ENCODE measurements around the gene CCN5. TPM values are rescaled to one million over a fixed set of nuclear protein-coding genes. Genes with fewer than 3 reads are reported as not detected.
A peak's percentile ranks its signal among the peaks of the same experiment; 100 is the strongest.
"Not testable (repeated sequence)": the region's sequence is repeated elsewhere in the genome, so short reads cannot be mapped to it uniquely, and the experiment has no call there.

Gene CCN5
- total RNA-seq, 2 donors from 2014 or later: not detected

GRCh38 chr20:44756011-44756688, 41.0 kb downstream of the CCN5 start:
- DNase-seq (ENCODE audit: low spot score) (no peak), ATAC-seq (no peak)
- Mint-ChIP-seq H3K36me3 (no peaks in the 10 kb centered on the region), H3K27ac (no peak overlapping the region), H3K4me1 (ENCODE audit: low read depth in 2 of 2) (no peaks in the 10 kb centered on the region), H3K4me3 (no peak overlapping the region), H3K9me3 (no peaks in the 10 kb centered on the region), H3K27me3 (peaks cover 0 to 8% of the 10 kb centered on the region in 2 donors)

DNA sequence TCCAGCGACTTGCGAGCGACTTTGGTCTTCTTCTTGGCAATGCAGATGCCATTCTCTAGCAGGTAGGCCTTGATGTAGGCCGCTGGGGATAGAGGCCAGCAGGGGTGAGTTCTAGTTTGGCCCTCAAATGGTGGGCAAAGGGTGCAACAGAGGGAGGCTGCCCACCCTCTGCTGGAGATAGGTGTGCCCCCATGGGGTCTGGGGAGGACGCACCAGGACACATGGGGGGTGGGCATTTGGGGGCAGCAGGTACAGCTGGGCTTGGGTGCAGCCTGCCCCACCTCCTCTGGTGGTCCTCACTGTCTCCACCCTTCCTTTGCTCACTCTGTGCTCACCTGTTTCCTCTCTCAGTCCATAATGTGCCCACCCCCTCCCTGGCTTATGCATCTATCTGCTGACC, 41.8 kb downstream of the CCN5 start:
- Mint-ChIP-seq H3K9me3 (no peaks in the 10 kb centered on the region), H3K27me3 (peaks cover 0 to 4% of the 10 kb centered on the region in 2 donors), H3K27ac (no peak overlapping the region), H3K4me3 (no peak overlapping the region), H3K4me1 (ENCODE audit: low read depth in 2 of 2) (no peaks in the 10 kb centered on the region), H3K36me3 (no peaks in the 10 kb centered on the region)
- DNase-seq (ENCODE audit: low spot score) (peak; percentile 15), ATAC-seq (no peak)

DNA sequence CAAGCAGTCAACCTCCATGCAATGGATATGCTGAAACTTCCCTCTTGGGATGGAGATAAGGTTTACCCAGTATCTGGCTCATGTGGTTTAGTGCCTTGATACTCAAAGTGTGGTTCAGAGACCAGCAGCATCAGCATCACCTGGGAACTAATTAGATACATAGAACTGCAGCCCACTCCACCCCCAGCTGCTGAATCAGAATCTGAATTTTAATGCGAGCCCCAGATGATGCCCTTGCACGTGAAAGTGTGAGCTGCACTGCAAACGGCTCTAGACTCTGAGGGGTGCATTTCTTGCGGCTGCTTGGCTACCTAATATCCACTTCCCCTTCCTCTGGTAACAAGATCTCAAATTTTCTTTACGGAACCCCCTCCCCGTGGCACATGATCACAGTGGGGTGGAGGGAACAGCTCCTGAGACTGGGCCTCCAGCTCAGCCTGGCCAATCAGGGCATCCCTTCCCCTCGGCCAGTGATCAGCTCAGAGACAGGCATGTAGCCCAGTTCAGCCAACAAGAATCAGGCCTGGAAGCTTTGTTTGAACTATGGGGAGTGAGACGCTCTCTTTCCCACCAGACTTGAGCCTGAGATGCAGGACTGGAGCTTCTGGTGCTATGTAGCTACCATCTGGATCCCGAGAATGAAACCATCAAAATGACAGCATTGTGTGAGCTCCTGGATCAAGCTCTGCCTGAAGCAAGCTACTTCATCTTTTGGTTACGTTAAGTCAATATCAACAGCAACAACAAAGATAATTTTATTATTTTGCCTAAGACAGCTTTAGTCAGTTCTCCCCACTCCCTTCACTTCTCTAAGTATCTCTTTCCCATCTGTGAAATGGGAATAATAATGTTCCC, 43.3 kb downstream of the CCN5 start:
- Mint-ChIP-seq H3K27ac (no peak overlapping the region), H3K4me3 (no peak overlapping the region), H3K4me1 (ENCODE audit: low read depth in 2 of 2) (no peaks in the 10 kb centered on the region), H3K27me3 (peaks cover 0 to 4% of the 10 kb centered on the region in 2 donors), H3K9me3 (no peaks in the 10 kb centered on the region), H3K36me3 (no peaks in the 10 kb centered on the region)
- ATAC-seq (no peak), DNase-seq (ENCODE audit: low spot score) (peak; percentile 2)

DNA sequence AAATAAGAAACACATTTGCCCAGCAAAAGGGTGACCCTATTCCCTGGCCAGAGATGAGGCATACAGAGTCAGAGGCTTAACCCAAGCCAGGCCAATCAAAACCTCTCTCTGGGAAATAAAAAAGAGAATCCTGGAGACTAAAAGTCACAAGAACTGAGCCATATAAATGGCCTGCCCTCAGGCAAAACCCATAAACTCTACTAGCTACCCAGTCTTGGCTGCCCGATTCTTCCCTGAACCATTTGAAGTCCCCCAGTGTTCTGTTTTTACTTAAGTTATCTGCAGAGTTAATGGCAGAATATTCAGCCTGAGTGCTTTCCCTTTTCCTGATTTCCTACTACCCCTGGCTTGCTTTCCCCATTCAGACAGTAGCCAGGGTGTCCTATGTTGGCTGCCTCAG, 44.4 kb downstream of the CCN5 start:
- Mint-ChIP-seq H3K4me1 (ENCODE audit: low read depth in 2 of 2) (no peaks in the 10 kb centered on the region), H3K36me3 (no peaks in the 10 kb centered on the region), H3K4me3 (no peak overlapping the region), H3K9me3 (no peaks in the 10 kb centered on the region), H3K27ac (no peak overlapping the region), H3K27me3 (peaks cover 4 to 8% of the 10 kb centered on the region in 2 donors)
- DNase-seq (ENCODE audit: low spot score) (no peak), ATAC-seq (no peak)

DNA sequence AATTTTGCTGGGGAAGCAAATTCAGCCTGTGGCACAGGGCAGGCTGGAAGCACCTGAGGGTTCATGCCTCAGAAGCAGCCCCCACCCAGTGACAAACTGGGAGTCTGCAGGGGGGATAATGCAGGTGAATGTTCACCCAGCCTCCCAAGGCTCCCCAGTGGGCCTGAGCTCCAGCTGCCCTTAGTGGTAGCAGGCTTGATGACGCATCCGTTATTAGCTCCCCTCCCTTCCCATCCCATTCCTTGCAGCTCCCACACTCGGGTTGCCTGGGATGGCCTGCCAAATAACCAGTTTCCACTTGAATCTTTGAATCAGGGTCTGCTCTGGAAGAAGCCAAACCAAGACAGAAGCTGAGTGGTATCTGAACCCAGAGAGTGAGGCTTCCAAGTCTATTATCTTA, 46.3 kb downstream of the CCN5 start:
- no peak for ATAC-seq
- Mint-ChIP-seq H3K27me3 (peaks cover 13 to 21% of the 10 kb centered on the region in 2 donors), H3K27ac (no peak overlapping the region), H3K4me1 (ENCODE audit: low read depth in 2 of 2) (no peaks in the 10 kb centered on the region), H3K36me3 (no peaks in the 10 kb centered on the region), H3K4me3 (no peak overlapping the region), H3K9me3 (no peaks in the 10 kb centered on the region)
- DNase-seq (ENCODE audit: low spot score): no peak

DNA sequence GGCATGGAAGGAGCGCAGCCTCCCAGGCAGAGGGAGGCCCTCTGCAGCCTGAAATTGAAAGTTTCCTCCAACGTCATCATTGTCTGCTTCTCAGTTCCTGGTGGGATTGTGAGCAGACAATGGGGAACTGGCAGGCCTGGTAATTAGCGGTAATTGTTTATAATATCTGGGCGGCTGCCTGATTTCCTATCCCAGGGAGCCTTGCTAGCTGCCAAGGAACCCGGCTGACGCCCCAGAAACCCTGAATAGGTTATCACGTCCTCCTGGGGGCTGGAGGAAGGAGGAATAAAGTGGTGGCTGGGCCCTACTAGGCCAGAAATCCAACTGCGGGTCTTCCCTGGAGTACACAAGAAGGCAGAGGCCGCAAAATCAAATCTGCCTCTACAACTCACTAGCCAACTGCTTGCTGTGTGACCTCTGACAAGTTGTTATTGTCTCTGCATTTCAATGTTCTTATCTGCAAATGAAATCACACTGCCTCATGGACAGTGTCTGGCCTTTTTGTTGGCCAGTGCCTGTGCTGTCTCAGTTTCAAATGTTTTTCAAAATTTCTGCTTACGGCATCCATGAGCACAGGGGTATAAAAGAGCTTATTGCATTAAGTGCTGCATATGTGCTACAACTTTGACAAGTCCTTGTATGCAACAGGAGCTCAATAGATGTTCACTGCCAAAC, 47.4 kb downstream of the CCN5 start:
- DNase-seq (ENCODE audit: low spot score) (peak; percentile 8), ATAC-seq (no peak)
- Mint-ChIP-seq H3K27ac (no peak overlapping the region), H3K4me3 (no peak overlapping the region), H3K4me1 (ENCODE audit: low read depth in 2 of 2) (no peaks in the 10 kb centered on the region), H3K9me3 (no peaks in the 10 kb centered on the region), H3K27me3 (peaks cover 14 to 21% of the 10 kb centered on the region in 2 donors), H3K36me3 (no peaks in the 10 kb centered on the region)

DNA sequence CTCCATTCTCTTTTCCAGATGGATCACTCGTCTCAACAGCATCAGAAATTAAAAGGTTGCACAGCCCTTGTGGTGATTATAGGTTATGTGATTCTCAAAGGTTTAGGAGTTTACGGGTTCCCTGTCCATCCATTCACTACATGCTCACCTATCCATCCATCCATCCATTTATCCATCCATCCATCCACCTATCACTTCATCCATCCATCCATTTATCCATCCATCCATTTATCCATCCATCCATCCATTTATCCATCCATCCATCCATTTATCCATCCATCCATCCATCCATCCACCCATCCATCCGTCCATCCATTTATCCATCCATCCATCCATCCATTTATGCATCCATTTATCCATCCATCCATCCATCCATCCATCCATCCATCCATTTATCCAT, 48.6 kb downstream of the CCN5 start:
- H3K27me3 Mint-ChIP-seq: peaks cover 17 to 25% of the 10 kb centered on the region in 2 donors
- not testable (repeated sequence) for H3K4me3 Mint-ChIP-seq; H3K4me1 Mint-ChIP-seq (ENCODE audit: low read depth in 2 of 2); ATAC-seq; H3K9me3 Mint-ChIP-seq; DNase-seq (ENCODE audit: low spot score); H3K27ac Mint-ChIP-seq; H3K36me3 Mint-ChIP-seq

- ATAC-seq: no peak
- H3K27ac Mint-ChIP-seq: no peak overlapping the region
- H3K27me3 Mint-ChIP-seq: peaks cover 23 to 37% of the 10 kb centered on the region in 2 donors
- peak; percentile 31 for DNase-seq (ENCODE audit: low spot score)
- no peak overlapping the region for H3K4me3 Mint-ChIP-seq
- no peaks in the 10 kb centered on the region for H3K9me3 Mint-ChIP-seq
- H3K36me3 Mint-ChIP-seq: no peaks in the 10 kb centered on the region
- no peaks in the 10 kb centered on the region for H3K4me1 Mint-ChIP-seq (ENCODE audit: low read depth in 2 of 2)
Measured at GRCh38 chr20:44765091-44765490, 49.9 kb downstream of the CCN5 start.

DNA sequence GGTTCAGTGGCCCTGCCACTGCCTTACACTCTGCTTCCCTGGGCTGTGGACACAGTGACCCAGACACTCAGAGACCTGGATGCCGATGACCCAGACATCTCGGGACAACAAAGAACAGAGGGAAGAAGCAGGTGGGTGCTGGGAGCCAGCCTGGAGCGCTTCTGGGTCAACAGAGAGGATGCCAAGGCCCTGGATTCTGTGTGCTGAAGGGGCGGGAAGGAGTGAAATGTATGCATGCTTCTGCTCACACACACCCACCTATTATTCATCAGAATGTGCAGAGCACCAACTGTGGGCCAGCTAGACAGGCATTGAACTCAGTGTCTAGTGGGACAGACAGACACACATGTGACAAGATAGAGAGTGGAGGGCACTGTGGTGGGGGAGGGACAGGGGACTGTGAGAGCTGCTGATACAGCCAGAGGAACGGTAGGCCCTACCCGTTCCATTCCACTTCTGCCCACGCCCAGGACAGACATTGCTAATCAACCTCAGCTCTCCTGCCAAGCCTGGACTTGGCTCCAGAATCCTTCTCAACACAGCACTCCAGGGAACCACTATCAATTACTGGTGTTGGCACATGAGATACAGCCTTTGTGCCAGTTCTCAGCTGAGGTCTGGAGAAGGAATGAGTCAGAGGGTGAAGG, 50.7 kb downstream of the CCN5 start:
- H3K4me3 Mint-ChIP-seq: no peak overlapping the region
- no peak for DNase-seq (ENCODE audit: low spot score)
- H3K9me3 Mint-ChIP-seq: no peaks in the 10 kb centered on the region
- no peaks in the 10 kb centered on the region for H3K4me1 Mint-ChIP-seq (ENCODE audit: low read depth in 2 of 2)
- no peak overlapping the region for H3K27ac Mint-ChIP-seq
- H3K36me3 Mint-ChIP-seq: no peaks in the 10 kb centered on the region
- H3K27me3 Mint-ChIP-seq: peaks cover 25 to 40% of the 10 kb centered on the region in 2 donors
- no peak for ATAC-seq

DNA sequence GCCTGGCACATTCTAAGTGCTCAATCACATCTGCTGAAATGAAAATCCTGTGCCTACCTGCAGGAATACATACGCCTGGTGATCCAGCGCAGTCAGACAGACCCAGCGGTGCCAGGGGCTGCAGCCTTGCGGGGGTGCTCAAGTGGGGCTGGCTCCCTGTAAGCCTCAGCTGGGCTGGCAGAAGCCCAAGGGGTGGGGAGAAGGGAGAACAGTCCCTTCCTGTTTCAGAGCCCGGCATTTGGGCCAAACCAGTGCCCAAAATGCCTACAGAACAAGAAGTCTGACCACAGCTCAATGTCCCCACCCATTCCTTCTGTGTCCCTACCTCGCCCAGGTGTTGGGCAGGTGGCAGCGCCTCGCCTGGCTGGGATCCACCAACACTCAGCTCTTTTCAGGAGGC, 53.1 kb downstream of the CCN5 start:
- Mint-ChIP-seq H3K9me3 (no peaks in the 10 kb centered on the region), H3K4me3 (no peak overlapping the region), H3K36me3 (no peaks in the 10 kb centered on the region), H3K4me1 (ENCODE audit: low read depth in 2 of 2) (no peaks in the 10 kb centered on the region), H3K27ac (no peak overlapping the region), H3K27me3 (peaks cover 32 to 47% of the 10 kb centered on the region in 2 donors)
- DNase-seq (ENCODE audit: low spot score): no peak
- ATAC-seq: no peak

GRCh38 chr20:44768854-44769480, 53.8 kb downstream of the CCN5 start:
- DNase-seq (ENCODE audit: low spot score) (no peak), ATAC-seq (no peak)
- Mint-ChIP-seq H3K36me3 (no peaks in the 10 kb centered on the region), H3K4me3 (no peak overlapping the region), H3K9me3 (no peaks in the 10 kb centered on the region), H3K27me3 (peaks cover 32 to 44% of the 10 kb centered on the region in 2 donors), H3K27ac (no peak overlapping the region), H3K4me1 (ENCODE audit: low read depth in 2 of 2) (no peaks in the 10 kb centered on the region)

GRCh38 chr20:44769481-44769863, 54.3 kb downstream of the CCN5 start:
- Mint-ChIP-seq H3K4me3 (no peak overlapping the region), H3K9me3 (no peaks in the 10 kb centered on the region), H3K36me3 (no peaks in the 10 kb centered on the region), H3K4me1 (ENCODE audit: low read depth in 2 of 2) (no peaks in the 10 kb centered on the region), H3K27ac (no peak overlapping the region), H3K27me3 (peaks cover 32 to 39% of the 10 kb centered on the region in 2 donors)
- DNase-seq (ENCODE audit: low spot score) (no peak), ATAC-seq (no peak)

DNA sequence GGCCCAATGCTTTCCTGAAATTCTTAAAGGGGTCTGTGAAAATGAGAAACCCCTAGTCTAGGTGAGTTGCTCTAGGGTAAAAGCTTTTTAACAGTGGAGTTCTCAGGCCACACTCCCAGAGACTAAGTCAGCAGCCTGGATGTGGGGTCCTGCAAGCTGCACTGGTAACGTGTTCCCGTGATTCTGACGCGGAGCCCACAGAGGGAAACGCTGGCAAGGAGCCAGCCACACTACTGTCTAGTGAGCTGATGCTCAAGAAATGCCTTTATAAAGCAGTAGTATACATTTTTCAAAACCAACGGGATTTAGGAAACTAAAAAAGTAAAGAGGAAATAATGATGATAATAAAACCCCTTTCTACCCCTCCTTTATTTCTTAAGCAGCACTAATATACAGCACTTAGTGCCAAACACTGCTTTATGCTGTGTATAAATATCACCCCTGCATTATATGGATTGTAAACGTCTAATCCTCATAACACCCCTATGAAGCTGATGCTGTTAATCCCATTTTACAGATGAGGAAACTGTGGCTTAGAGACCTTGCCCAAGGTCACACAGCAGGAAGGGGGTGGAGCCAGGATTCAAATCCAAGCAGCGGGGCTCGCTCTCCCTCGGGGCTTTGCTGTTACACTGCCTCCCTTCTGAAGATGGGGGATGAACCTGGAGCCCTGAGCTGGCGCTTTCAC, 55.5 kb downstream of the CCN5 start:
- H3K36me3 Mint-ChIP-seq: no peaks in the 10 kb centered on the region
- no peak overlapping the region for H3K4me3 Mint-ChIP-seq
- DNase-seq (ENCODE audit: low spot score): no peak
- ATAC-seq: no peak
- peaks cover 30 to 34% of the 10 kb centered on the region in 2 donors for H3K27me3 Mint-ChIP-seq
- H3K27ac Mint-ChIP-seq: no peak overlapping the region
- no peaks in the 10 kb centered on the region for H3K9me3 Mint-ChIP-seq
- H3K4me1 Mint-ChIP-seq (ENCODE audit: low read depth in 2 of 2): no peaks in the 10 kb centered on the region
